CD4-positive, alpha-beta T cell treated with Interleukin-15 for 1 hour (primary cell): ENCODE measurements around the gene HSPE1.
"Not testable (repeated sequence)": the region's sequence is repeated elsewhere in the genome, so short reads cannot be mapped to it uniquely, and the experiment has no call there.

Experiments used
- DNase-seq: peaks from one replicate; pipeline ENCODE4 v3.0.0-alpha.2; 2020

Gene HSPE1

DNA sequence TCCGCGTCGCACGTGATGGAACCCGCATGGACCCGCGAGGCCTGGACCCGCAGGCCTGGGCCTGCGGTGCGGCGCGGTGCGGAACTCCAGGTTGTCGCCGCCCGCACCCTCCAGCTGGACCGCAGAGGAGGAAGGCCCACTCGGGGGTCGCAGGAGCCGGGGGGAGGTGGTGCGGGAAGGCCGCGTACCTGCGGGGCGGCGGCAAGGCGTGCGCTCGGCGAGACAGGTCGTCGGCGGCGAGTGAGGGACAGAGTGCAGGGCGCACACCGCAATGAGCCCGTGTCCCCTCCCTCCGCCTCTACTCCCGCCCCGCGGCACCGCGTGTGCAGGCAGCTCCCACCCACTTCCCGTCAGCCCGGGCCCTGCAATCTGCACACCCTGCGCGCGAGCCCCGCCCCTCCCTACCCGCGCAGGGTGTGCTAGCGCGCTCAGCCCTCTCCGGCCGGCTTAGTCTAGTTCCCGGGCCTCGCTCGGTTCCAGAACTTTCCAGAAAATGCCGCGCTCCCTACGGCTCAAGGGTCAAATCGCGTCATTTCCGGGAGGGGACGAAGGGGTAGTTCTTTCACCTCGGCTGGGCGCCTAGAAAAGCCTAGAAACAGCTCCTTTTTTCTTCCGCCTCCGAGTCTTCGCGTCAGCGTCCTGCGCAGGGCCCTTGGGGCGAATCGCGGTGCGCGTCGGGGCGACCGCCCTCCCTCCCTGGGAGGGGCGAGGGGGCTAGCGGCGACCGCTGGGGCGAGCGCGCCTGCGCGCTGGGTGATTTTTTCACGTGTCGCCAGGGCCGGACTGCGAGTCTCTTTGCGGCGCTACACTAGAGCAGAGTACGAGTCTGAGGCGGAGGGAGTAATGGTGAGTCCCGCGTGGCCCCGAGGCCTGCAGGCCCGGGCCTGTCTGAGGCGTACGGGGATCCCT, at the start of gene HSPE1, which contains the start of gene HSPD1:
Gene HSPE1, plus strand, starts transcription at position 786 of the 909 bp plus-strand sequence. Its CDS starts 58 bp downstream, at position 844.
Gene HSPD1, minus strand, starts transcription at position 247 of the 909 bp plus-strand sequence. CDS start 992 bp downstream, outside the sequence.
- DNase-seq, result peak; percentile 99

GRCh38 chr2:197450465-197450864, 49.7 kb upstream of the HSPE1 start:
- no peak for DNase-seq

GRCh38 chr2:197450935-197451358, 49.2 kb upstream of the HSPE1 start:
- not testable (repeated sequence) for DNase-seq

DNA sequence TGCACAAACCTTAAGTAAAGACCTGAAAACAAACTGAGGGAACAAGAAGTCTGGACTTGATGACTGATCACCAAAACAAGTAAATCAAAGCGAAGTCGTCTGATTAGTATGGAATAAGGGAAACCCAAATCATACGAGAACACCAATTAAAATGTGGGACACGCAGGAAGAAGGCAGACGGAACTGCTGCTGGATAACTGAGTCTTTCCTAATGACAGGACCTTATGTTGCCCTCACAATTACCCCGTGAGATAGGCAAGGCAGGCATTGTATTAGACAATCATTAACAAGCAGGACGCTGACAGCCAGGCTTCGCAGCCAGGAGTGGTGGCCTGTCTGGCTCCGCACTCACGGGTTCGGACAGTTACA, 47.4 kb upstream of the HSPE1 start:
- DNase-seq, result no peak

DNA sequence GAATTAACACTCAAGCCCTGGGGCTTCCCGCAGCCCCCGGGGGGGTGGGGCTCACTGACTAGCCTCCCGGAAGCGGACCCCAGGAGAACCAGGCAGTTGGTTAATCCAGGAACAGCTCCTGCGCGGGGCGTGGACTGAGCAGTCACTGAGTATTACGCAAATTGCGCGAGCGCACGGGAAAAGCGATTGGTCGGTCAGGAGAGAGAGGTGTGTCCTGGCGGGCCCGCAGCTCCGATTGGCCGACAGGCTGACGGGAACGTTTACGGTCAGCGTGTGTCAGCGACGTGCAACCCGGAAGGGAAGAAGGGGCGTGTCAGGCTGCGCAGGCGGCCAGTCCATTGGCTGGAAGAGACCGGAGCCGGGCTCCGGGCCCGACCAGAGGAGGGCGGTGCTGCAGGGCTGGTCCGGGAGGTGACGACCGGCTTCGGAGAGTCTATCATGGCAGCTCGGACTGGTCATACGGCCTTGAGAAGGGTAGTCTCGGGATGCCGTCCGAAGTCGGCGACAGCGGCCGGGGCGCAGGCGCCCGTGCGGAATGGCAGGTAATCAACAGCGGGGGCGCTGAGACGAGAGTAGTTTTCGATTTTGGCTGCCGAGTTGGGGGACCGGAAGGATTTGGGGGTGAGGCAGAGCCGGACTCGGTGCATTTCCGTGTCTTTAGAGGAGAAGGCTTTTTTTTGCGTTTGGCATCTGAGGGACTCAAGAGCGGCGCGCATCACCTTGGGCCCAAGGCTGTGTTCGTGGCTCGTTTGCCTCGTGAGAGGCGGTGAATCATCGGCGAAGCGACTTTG, 46.9 kb upstream of the HSPE1 start, which contains the start of gene COQ10B:
Gene COQ10B, plus strand, starts transcription at position 430 of the 791 bp plus-strand sequence. Its CDS starts 9 bp downstream, at position 439.
- peak; percentile 99 for DNase-seq

- no peak for DNase-seq
Observed at GRCh38 chr2:197453914-197454398, 46.2 kb upstream of the HSPE1 start.

GRCh38 chr2:197454923-197455322, 45.3 kb upstream of the HSPE1 start:
- no peak for DNase-seq

DNA sequence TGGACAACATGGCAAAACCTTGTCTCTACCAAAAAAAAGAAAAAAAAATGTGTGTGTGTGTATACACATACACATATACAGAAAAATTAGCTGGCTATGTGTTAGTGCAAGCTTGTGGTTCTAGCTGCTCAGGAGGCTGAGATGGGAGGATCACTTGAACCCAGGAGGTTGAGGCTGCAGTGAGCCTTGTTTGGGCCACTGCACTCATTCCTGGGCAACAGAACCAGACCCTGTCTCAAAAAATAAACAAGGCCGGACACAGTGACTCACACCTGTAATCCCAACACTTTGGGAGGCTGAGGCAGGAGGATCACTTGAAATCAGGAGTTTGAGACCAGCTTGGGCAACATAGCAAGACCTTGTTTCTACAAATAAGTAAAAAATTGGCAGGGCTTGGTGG, 44.8 kb upstream of the HSPE1 start:
- no peak for DNase-seq

- no peak for DNase-seq
Observed at GRCh38 chr2:197460649-197461048, 39.5 kb upstream of the HSPE1 start.

DNA sequence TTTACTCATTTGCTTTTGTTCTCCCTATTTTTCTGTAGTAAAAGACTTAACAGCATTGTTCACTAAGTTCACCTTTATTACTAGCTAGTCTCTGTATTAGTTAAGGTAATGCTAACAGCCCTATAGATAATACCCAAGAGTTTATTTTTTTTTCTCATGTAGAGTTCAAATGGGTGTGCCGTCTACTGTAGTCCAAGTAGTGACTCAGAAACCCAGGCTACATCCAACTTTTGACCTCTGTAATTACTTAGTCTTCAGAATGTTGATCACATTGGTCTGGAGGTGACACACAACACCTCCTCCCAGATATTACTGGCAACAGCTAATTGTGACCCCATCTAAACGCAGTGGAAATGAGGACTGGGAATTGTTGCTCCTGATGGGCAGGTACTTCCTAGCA, 39.1 kb upstream of the HSPE1 start:
- no peak for DNase-seq

- DNase-seq, result no peak
Observed at GRCh38 chr2:197464175-197464574, 36.0 kb upstream of the HSPE1 start.

DNA sequence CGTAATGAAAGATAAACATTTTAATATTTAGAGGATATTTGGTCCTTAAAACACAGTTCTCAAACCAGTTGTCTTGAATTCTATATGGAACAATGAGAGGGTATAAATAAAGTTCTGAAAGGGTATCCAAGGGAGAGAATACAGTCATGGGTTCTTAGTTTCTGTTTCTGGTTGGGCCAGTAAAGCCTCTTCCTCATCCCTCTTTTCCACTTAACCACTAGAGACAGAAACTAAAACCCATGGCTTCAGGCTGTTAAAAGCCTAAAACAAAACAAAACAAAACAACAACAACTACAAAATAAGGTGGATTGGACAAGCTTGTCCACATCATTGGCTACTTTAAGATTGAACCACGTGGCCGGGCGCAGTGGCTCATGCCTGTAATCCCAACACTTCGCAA, 28.0 kb upstream of the HSPE1 start:
- no peak for DNase-seq

GRCh38 chr2:197477797-197478196, 22.4 kb upstream of the HSPE1 start:
- no peak for DNase-seq

GRCh38 chr2:197480165-197481036, 19.8 kb upstream of the HSPE1 start:
- no peak for DNase-seq

GRCh38 chr2:197484248-197484647, 15.9 kb upstream of the HSPE1 start:
- DNase-seq, result not testable (repeated sequence)

DNA sequence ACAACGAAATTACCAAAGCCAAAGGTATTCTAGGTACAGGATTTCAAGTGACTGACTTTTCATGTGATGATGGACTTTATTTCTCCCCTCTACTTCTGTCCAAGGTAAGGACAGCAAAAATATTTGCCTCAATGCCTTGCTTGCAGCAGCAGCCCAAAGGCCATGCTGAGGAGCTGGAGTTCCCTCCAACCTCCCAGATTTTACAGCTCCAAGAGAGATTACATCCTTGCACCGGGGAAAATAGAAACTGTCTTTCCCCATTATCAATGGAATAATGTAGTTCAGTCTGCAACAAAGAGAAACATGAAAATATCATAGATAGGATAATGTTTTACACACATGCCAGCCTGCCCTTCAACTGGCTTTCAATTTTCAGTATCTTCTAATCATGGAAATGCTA, 14.0 kb upstream of the HSPE1 start:
- no peak for DNase-seq

DNA sequence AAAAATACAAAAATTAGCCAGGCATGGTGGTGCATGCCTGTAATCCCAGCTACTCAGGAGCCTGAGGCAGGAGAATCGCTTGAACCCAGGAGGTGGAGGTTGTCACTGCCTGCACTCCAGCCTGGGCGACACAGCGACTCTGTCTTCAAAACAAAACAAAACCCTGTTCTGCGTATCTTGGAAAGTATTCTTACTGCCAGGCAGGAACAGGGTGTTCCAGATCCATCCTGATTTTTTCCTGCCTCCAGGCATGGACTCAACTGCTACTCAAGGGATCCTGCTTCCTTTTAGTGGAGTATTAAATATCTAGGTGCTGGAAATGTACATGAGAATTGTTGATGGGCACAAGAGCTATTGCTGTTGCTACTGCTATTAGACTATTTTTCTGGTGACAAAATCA, 12.8 kb upstream of the HSPE1 start:
- no peak for DNase-seq

DNA sequence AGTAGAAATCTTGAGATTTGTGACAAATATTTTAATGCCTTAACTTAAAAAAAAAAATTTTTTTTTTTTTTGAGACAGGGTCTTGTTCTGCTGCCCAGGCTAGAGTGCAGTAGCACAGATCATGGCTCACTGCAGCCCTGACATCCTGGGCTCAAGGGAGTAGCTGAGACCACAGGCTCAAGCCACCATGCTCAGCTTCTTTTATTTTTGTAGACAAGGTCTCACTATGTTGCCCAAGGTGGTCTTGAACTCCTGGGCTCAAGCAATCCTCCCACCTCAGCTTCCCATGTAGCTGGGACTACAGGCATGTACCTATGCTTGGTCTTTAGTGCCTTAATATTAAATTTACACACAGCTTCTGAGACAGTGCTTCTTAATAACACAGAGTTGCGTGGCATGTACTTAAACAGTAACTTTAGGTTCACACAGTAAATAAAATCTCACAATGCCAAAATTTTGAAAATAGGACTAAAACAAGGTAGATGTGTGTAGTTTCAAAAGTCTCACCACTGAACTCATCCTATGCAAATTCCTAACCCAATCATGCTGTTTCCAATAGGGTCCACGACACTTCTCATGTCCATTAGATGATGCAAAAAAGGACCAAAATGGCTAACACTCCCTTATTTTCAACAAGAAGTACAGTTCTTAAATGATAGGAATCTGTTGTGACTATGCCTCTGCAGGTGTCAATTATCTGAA, 4.6 kb upstream of the HSPE1 start:
- DNase-seq, result no peak

DNA sequence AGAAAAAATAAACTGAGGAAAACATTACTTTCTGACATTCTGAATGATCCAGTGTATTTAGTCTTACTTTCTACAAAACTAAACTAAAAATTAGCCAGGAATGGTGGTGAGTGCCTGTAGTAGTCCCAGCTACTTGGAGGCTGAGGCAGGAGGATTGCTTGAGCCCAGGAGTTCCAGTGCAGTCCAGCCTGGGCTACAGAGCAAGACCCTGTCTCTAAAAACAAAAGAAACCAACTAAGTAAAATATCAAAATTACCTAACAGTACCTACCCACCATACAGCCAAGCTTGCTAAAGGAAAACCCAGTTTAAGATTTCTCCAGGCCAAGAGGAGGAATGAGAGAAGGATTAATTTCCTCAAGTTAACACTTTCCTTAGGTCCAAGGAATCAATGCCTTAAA, 3.5 kb upstream of the HSPE1 start:
- DNase-seq, result no peak

GRCh38 chr2:197497326-197497725, 2.9 kb upstream of the HSPE1 start:
- DNase-seq, result no peak

DNA sequence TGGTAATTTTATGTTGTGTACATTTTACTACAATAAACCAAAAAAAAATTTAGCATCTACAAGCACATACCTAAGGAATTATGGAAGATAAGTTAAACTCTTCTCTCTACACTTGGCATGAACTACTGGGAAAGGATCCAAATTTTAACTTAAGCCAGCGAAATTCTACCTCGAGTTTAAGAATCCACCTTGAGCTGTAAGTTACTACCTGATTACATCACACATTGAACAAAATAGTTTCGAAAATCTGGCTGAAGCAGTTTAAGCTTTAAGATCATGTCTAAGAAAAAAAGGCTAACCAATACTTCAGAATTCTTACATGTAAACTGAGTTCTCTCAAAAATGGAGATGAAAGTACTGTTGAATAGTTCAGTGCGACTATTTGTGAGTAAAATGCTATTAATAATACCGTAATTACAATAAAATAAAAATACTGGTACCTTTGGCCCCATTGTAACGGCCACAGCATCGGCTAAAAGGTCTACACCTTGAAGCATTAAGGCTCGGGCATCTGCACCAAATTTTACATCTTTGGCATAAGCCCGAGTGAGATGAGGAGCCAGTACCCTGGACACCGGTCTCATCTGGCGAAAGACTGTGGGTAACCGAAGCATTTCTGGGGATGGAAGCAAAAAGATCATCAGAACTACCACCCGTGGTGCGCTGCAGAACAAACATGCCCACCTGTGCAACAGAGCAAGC, 1.8 kb upstream of the HSPE1 start:
- no peak for DNase-seq
